AG04449 (cell line): Measurements from ENCODE around the gene GPATCH4.
A peak's percentile ranks its signal among the peaks of the same experiment; 100 is the strongest.

Experiments
- CTCF ChIA-PET: fragments of 350-600 bp; formaldehyde crosslinking; extraction: SDS; loops from one replicate; lab custom pipeline; 2021; ENCODE audit warnings: antibody characterized with exemption; lab: Yijun Ruan, JAX
- POLR2A ChIA-PET: fragments of 400-600, 350-600 bp; formaldehyde crosslinking; extraction: SDS; loops from one replicate; lab custom pipeline; 2020; ENCODE audit warnings: antibody characterized with exemption, inconsistent platforms; lab: Yijun Ruan, JAX
- DNase-seq: peaks from one replicate; pipeline ENCODE4 v3.0.0-alpha.2; 2010; ENCODE audit warnings: low read depth, low spot score
- H3K4me3 ChIP-seq: 2 replicates; pipeline ENCODE4 v1.5.1; 2011; ENCODE audit warnings: low read depth, mild to moderate bottlenecking, control low read depth, low read length
- TF ChIP-seq, protein P1 (sequence below): IDR thresholded peaks from one replicate; pipeline ENCODE4 v1.5.1; 2011; ENCODE audit warnings: mild to moderate bottlenecking, moderate library complexity, low read length, control low read depth, inconsistent platforms; ENCODE audit not compliant: insufficient read depth; ENCODE audit errors: missing control alignments

GPATCH4 gene

DNA sequence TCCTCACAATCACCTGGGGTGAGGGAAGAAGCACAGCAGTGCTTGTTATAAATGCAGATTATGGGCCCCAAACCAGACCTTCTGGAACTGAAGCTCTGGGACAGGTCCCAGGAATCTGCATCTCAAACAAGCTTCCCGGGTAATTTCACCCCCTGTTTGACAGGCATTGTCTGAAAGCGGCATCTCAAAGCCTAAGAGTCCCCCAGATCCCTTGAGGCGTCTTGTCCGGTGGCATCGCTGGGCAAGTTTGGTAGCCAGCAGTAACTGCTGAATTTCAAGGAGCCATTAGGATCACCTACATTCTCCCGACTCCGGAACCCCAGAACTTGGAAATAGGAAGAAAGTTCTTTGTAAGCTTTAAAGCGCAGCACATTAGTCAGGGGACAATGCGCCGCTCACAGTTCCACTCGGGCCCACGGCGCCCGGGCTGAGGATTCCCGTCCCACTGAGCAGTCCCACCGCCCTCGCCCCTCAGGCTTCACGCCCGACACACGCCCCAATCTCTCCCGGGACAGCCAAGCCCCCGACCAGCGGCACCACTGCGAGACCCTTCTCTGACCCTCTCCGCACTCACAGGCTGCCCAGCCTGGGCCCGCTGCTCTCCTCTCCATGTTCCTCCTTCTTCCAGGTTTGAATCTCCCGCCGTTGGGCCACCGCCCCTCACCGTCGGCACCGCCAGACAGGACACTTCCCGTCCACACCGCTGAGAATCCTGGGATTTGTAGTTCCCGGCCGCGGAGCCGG, 29.2 kb downstream of the GPATCH4 start, which contains the start of gene IQGAP3:
IQGAP3 (minus strand) TSS at position 647 of the 744 bp plus-strand sequence; CDS start at position 611, 36 bp downstream.
- peak within 1 kb of the TSS; percentile 78 for H3K4me3 ChIP-seq
- POLR2A ChIA-PET: interaction anchor here (1.0 to 1.5 kb wide), 2 partner anchors 19 to 71 kb away, joined by 4 read pairs; partner anchors contain the start of genes MEF2D and NAXE
- DNase-seq: peak; percentile 12
- TF ChIP-seq, protein P1, sequence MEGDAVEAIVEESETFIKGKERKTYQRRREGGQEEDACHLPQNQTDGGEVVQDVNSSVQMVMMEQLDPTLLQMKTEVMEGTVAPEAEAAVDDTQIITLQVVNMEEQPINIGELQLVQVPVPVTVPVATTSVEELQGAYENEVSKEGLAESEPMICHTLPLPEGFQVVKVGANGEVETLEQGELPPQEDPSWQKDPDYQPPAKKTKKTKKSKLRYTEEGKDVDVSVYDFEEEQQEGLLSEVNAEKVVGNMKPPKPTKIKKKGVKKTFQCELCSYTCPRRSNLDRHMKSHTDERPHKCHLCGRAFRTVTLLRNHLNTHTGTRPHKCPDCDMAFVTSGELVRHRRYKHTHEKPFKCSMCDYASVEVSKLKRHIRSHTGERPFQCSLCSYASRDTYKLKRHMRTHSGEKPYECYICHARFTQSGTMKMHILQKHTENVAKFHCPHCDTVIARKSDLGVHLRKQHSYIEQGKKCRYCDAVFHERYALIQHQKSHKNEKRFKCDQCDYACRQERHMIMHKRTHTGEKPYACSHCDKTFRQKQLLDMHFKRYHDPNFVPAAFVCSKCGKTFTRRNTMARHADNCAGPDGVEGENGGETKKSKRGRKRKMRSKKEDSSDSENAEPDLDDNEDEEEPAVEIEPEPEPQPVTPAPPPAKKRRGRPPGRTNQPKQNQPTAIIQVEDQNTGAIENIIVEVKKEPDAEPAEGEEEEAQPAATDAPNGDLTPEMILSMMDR: no peak
- CTCF ChIA-PET: interaction anchor here (1.1 to 5.2 kb wide), 12 partner anchors 9 to 317 kb away, joined by 3 to 31 read pairs (median 4); partner anchors contain the start of gene TTC24

DNA sequence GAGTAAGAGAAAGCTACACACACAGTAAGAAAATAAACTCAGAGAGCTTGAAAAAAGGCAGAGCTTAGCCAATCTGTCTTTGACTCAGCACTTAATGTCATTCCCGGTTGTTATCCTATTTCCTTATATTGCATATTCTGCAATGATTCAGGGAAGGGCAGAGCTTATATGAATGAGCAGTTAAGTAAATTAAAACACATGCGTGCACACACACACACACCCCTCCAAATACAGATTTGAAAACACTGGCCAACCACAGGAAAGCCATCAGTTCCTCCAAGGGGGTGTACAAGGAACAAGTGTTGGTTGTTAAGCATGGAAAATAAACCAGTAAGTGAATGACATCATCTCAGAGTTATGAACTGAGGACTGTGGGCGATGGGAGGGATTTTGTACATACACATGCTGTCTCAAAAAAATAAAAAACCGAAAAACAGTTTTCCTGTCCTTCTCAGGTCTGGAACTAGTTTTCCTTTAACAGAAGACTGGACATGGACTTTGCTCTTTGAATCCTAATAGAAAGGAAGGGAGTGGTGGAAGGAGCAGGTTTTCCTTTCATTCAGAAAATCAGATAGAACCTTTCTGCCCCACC, 29.9 kb downstream of the GPATCH4 start:
- DNase-seq: peak; percentile 74
- CTCF ChIA-PET: interaction anchor here (0.7 to 5.2 kb wide), 20 partner anchors 9 to 318 kb away, joined by 3 to 31 read pairs (median 4); partner anchors contain the start of gene TTC24
- POLR2A ChIA-PET: interaction anchor here (0.5 to 1.5 kb wide), 4 partner anchors 20 to 102 kb away, joined by 3 to 4 read pairs (median 4); partner anchors contain the start of genes MEF2D and NAXE
- peak overlapping the region; percentile 78 for H3K4me3 ChIP-seq
- TF ChIP-seq, protein P1: no peak

DNA sequence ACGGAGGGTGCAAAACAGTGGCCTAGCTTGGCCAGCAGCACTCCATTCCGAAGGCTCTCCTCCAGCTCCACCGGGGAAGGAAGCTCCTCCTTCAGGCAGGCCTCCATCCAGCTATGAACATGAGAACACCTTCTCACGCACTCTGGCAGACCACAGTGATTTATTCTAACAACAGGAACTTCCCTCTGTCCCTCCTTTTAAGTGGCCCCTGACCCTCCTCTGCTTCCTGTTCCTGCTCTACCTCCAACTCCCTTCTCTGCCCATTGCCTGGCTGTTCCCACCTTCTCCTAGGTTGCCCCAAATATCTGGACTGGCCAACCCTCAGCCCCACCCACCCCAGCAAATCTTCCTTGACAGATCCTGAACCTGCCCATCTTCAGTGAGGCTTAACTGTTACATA, 34.8 kb downstream of the GPATCH4 start:
- POLR2A ChIA-PET: no interaction called here
- no peak for DNase-seq
- CTCF ChIA-PET: interaction anchor here (1.2 to 1.3 kb wide), 2 partner anchors 11 to 121 kb away, joined by 3 read pairs; no protein-coding TSS in a partner anchor

DNA sequence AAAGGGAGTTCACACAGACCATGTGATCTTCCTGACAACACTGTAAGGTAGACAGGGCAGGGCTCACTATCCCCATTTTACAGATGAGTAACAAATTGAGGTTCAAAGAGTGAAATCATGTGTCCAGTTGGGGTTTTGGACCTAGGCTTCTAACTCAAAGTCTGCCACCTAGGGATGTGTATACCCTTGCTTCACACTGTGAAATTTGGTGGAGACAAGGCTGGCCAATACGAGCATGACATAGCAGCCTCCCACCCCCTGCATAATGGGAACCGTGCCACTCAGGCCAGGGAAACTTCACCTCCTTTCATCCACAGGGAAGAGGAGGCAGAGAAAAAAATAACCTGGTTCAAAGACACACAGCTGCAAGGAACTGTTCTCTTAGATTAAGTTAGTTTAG, 35.8 kb downstream of the GPATCH4 start:
- TF ChIP-seq, protein P1: no peak
- no peak for DNase-seq
- no peak overlapping the region for H3K4me3 ChIP-seq
- POLR2A ChIA-PET: no interaction called here
- CTCF ChIA-PET: interaction anchor here (1.0 to 1.3 kb wide), 2 partner anchors 111 to 120 kb away, joined by 3 read pairs; no protein-coding TSS in a partner anchor

More for the DNA sequence above, 34.8 kb downstream of the GPATCH4 start:
- H3K4me3 ChIP-seq: no peak overlapping the region
- TF ChIP-seq, protein P1: no peak

DNA sequence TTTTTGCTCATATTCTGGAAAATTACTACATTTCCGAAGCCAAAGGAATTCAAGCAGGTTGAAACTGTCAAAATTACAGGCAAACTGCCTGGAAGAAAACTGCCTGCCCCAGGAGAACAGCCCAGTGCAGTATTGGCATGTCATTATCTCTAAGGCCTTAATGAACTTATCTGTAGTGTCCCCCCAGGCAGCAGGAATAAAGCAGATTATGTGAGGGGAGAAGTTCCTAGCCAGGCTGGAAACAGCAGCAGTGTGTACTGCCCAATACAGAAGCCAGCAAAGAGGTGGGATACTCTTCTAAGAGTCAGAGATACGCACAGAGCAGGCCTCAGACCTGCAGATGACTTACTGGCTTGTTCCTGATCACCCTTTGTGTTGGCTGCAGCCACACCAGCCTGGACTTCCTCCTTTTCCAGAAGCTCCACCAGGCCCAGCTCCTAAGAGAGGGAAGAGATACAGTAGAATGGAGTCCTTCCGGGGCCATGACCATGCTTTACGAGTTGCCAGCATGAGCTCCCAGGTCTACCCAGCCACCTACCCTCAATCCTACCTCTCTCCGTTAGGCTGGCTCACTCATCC, 40.6 kb downstream of the GPATCH4 start:
- POLR2A ChIA-PET: no interaction called here
- TF ChIP-seq, protein P1: no peak
- CTCF ChIA-PET: no interaction called here
- no peak for DNase-seq
- no peak overlapping the region for H3K4me3 ChIP-seq
